Measurements from ENCODE around the gene CROCC.

DNA sequence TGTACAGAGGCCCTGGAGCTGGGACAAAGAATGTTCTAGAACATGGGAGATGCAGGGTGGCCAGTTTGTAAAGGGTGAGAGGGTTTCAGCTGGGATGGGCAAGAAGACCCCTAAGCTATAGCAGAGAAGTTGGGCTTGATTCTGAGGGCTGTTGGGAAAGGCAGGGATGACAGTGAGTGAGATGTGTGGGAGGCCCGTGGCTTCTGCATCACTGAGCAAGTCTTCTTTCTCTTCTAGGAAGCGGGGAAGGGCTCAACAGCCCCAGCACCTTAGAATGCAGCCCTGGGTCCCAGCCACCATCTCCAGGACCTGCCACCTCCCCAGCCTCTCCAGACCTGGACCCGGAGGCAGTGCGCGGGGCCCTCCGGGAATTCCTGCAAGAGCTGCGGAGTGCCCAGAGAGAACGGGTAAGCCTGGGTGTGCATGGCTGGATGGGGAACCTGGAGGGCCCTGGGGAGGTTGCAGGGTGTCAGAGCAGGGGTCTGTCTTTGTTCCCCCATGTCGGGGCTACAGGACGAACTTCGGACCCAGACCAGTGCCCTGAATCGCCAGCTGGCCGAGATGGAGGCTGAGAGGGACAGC lies 43.8 kb downstream of the CROCC start:
- TF ChIP-seq POLR2A (IDR thresholded peaks at IDR 0.05; ENCODE audit: low read length), result no peak
- no peak for TF ChIP-seq MYC (IDR thresholded peaks at IDR 0.05; ENCODE audit: borderline replicate concordance, low read length)
- TF ChIP-seq EP300 (IDR thresholded peaks at IDR 0.05), result no peak
- no peak for TF ChIP-seq RNF2 (IDR thresholded peaks at IDR 0.05; ENCODE audit: borderline replicate concordance, low read depth)
- TF ChIP-seq TP53 (CRISPR knock-in tag; IDR thresholded peaks at IDR 0.05), result no peak
- TF ChIP-seq, protein P1, sequence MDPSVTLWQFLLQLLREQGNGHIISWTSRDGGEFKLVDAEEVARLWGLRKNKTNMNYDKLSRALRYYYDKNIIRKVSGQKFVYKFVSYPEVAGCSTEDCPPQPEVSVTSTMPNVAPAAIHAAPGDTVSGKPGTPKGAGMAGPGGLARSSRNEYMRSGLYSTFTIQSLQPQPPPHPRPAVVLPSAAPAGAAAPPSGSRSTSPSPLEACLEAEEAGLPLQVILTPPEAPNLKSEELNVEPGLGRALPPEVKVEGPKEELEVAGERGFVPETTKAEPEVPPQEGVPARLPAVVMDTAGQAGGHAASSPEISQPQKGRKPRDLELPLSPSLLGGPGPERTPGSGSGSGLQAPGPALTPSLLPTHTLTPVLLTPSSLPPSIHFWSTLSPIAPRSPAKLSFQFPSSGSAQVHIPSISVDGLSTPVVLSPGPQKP (IDR thresholded peaks at IDR 0.05; ENCODE audit: low read depth, low read length), result no peak
- no peak for TF ChIP-seq SMC3 (IDR thresholded peaks at IDR 0.05)
- no peak for TF ChIP-seq JUN (IDR thresholded peaks at IDR 0.05)
- TF ChIP-seq, protein P2, sequence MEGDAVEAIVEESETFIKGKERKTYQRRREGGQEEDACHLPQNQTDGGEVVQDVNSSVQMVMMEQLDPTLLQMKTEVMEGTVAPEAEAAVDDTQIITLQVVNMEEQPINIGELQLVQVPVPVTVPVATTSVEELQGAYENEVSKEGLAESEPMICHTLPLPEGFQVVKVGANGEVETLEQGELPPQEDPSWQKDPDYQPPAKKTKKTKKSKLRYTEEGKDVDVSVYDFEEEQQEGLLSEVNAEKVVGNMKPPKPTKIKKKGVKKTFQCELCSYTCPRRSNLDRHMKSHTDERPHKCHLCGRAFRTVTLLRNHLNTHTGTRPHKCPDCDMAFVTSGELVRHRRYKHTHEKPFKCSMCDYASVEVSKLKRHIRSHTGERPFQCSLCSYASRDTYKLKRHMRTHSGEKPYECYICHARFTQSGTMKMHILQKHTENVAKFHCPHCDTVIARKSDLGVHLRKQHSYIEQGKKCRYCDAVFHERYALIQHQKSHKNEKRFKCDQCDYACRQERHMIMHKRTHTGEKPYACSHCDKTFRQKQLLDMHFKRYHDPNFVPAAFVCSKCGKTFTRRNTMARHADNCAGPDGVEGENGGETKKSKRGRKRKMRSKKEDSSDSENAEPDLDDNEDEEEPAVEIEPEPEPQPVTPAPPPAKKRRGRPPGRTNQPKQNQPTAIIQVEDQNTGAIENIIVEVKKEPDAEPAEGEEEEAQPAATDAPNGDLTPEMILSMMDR (IDR thresholded peaks at IDR 0.05), result no peak
- TF ChIP-seq RCOR1 (IDR thresholded peaks at IDR 0.05; ENCODE audit: low read depth, low read length), result no peak
- no peak for TF ChIP-seq ZFP36 (IDR thresholded peaks at IDR 0.05; ENCODE audit: borderline replicate concordance, partially characterized antibody)
- no peak for TF ChIP-seq RFX5 (IDR thresholded peaks at IDR 0.05)
